ENCODE data around the gene MMADHC.
"Not testable (repeated sequence)": the region's sequence is repeated elsewhere in the genome, so short reads cannot be mapped to it uniquely, and the experiment has no call there.

Gene MMADHC

DNA sequence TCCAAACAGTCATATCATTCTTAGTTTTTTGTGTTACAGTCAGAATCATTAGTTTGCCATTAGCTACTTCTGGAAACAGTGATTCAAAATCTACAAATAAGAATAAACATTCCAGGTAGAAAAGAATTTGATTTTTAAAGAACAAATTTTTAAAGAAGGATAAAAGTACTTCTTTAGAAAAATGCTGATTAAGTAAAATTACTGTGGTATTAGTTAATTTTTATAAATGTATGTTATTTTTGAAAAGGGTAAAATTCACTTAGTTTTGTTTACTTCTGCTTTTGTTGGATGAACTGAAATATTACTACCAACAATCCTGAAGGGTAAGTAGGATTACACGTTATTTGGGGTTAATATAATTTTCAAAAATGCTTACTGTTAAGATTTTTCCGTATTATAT lies 11.8 kb downstream of the MMADHC start:
- no peak overlapping the region for H3K4me3 ChIP-seq (ENCODE audit: low read depth, low read length)
- POLR2A ChIA-PET: no interaction called here
- CTCF ChIA-PET: interaction anchor here (1.7 kb wide), 1 partner anchor 559 kb away, joined by 5 read pairs; no protein-coding TSS in a partner anchor
- DNase-seq (ENCODE audit: low read depth, low spot score): no peak
- TF ChIP-seq, protein P1, sequence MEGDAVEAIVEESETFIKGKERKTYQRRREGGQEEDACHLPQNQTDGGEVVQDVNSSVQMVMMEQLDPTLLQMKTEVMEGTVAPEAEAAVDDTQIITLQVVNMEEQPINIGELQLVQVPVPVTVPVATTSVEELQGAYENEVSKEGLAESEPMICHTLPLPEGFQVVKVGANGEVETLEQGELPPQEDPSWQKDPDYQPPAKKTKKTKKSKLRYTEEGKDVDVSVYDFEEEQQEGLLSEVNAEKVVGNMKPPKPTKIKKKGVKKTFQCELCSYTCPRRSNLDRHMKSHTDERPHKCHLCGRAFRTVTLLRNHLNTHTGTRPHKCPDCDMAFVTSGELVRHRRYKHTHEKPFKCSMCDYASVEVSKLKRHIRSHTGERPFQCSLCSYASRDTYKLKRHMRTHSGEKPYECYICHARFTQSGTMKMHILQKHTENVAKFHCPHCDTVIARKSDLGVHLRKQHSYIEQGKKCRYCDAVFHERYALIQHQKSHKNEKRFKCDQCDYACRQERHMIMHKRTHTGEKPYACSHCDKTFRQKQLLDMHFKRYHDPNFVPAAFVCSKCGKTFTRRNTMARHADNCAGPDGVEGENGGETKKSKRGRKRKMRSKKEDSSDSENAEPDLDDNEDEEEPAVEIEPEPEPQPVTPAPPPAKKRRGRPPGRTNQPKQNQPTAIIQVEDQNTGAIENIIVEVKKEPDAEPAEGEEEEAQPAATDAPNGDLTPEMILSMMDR (IDR thresholded peaks at IDR 0.05; ENCODE audit: insufficient read depth, low read length, missing control alignments): no peak

GRCh38 chr2:149575277-149575676 lies 12.3 kb downstream of the MMADHC start:
- no peak overlapping the region for H3K4me3 ChIP-seq (ENCODE audit: low read depth, low read length)
- ChIA-PET POLR2A (no interaction called here), CTCF (interaction anchor here (3.9 kb wide), 1 partner anchor 558 kb away, joined by 73 read pairs; no protein-coding TSS in a partner anchor)
- DNase-seq (ENCODE audit: low read depth, low spot score): no peak
- TF ChIP-seq, protein P1 (IDR thresholded peaks at IDR 0.05; ENCODE audit: insufficient read depth, low read length, missing control alignments): no peak

DNA sequence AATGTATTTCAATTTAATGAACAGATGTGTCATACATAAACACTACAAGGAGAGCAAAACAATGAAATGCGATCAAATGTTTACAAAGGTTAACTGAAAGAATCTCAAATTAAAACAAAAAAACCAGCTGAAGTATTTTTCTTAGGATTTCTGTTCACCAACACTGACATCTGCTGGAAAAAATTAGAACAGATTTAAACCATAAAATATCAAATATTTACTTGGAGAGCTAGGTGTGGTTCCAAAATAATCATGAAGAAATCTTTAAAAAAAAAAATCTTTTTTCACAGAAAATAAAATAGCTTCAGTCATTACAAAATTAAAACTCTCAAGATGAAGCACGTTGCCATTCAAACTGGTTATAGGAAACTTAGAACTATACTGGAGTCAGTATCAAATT lies 13.8 kb downstream of the MMADHC start:
- H3K4me3 ChIP-seq (ENCODE audit: low read depth, low read length): no peak overlapping the region
- CTCF ChIA-PET: interaction anchor here (0.5 to 3.9 kb wide), 11 partner anchors 10 to 1666 kb away, joined by 3 to 73 read pairs (median 3); partner anchors contain the start of gene MMADHC
- POLR2A ChIA-PET: no interaction called here
- DNase-seq (ENCODE audit: low read depth, low spot score): no peak
- TF ChIP-seq, protein P1 (IDR thresholded peaks at IDR 0.05; ENCODE audit: insufficient read depth, low read length, missing control alignments): peak; percentile 3

DNA sequence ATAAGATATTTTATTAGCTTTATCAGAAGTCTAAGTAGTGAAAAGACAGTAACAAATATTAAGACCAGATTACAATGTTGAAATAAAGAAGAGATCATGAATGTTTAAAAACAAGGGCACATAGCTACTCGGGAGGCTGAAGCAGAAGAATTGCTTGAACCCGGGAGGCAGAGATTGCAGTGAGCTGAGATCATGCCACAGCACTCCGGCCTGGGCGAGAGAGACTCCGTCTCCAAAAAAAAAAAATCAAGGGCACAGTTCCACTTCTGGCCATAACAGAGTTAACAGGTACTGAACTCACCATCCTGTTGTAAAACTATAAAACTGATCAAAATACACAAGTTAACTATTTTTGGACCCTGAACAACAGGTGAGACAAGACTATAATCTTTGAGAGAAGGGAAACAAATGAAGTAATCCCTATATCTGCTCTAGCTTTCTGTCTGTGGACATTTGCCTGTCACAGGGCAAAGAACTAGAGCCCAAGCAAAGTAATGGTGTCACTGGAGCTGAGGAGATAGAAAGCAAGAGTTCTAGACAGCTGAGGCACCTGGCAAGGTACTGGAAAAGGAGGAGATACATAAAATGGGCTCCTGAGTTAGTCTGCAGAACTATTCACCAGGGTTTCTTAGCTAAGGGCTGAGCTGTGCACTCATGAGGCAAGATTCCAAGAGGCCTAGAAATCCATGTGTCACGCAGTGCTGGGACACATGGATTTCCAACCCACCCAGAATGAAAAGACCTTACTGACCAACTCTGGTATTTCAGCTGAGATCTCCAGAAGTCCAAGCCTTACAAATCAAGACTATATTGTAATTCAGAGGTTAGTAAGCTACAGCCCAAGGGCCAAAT lies 15.2 kb downstream of the MMADHC start:
- ChIA-PET CTCF (interaction anchor here (0.8 to 3.9 kb wide), 8 partner anchors 8 to 1666 kb away, joined by 3 to 73 read pairs (median 4); no protein-coding TSS in a partner anchor), POLR2A (no interaction called here)
- H3K4me3 ChIP-seq (ENCODE audit: low read depth, low read length): no peak overlapping the region
- no peak for DNase-seq (ENCODE audit: low read depth, low spot score)
- TF ChIP-seq, protein P1 (IDR thresholded peaks at IDR 0.05; ENCODE audit: insufficient read depth, low read length, missing control alignments): no peak

DNA sequence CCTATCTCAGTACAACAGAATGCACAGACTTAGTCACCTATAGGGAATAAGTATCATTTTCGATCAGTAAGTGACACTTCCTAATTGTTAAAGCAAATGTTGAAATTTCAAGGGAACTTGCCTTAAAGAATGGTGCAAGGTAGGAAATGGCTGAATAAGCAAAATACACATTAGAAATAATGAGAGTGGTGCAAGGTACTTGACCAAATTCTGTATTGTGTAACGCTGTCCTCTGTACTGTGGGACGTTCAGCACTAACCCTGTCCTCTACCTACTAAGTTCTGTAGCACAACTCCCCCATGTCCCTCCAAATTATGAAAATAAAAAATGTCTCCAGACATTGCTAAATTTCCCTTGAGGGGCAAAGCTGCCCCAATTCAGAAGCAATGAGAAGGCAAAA lies 19.4 kb downstream of the MMADHC start:
- no peak overlapping the region for H3K4me3 ChIP-seq (ENCODE audit: low read depth, low read length)
- ChIA-PET POLR2A (no interaction called here), CTCF (interaction anchor here (1.2 kb wide), 1 partner anchor 551 kb away, joined by 7 read pairs; no protein-coding TSS in a partner anchor)
- DNase-seq (ENCODE audit: low read depth, low spot score): no peak
- TF ChIP-seq, protein P1 (IDR thresholded peaks at IDR 0.05; ENCODE audit: insufficient read depth, low read length, missing control alignments): no peak

DNA sequence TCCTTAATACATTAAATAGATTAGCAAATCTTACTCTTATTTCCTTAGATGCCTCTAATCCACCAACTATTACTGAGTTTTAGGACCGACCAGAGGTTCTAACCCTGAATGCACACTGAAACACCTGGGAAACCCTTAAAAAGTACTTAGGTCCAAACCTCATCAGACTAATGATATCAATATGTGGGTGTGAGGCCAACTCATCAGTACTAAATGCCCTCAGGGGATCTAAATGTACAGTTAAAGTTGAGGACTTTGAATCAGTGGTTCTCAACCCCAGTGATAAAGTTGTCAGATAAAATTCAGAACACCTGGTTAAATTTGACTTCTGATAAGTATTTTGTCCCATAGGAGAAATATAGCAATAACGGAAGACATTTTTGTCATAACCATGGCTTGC lies 20.9 kb downstream of the MMADHC start:
- DNase-seq (ENCODE audit: low read depth, low spot score): no peak
- CTCF ChIA-PET: interaction anchor here (0.7 kb wide), 1 partner anchor 549 kb away, joined by 3 read pairs; no protein-coding TSS in a partner anchor
- TF ChIP-seq, protein P1 (IDR thresholded peaks at IDR 0.05; ENCODE audit: insufficient read depth, low read length, missing control alignments): no peak
- no peak overlapping the region for H3K4me3 ChIP-seq (ENCODE audit: low read depth, low read length)
- POLR2A ChIA-PET: no interaction called here

- CTCF ChIA-PET: interaction anchor here (1.3 kb wide), 1 partner anchor 549 kb away, joined by 4 read pairs; no protein-coding TSS in a partner anchor
- H3K4me3 ChIP-seq (ENCODE audit: low read depth, low read length); DNase-seq (ENCODE audit: low read depth, low spot score); POLR2A ChIA-PET: not testable (repeated sequence)
Measured at GRCh38 chr2:149565625-149566024, 21.9 kb downstream of the MMADHC start.
